ENCODE measurements around the gene NCSTN. TPM values are rescaled to one million over a fixed set of nuclear protein-coding genes. Genes with fewer than 3 reads are reported as not detected.

Gene NCSTN
- total RNA-seq, 1 experiment from 2014 or later: 58.0 TPM

DNA sequence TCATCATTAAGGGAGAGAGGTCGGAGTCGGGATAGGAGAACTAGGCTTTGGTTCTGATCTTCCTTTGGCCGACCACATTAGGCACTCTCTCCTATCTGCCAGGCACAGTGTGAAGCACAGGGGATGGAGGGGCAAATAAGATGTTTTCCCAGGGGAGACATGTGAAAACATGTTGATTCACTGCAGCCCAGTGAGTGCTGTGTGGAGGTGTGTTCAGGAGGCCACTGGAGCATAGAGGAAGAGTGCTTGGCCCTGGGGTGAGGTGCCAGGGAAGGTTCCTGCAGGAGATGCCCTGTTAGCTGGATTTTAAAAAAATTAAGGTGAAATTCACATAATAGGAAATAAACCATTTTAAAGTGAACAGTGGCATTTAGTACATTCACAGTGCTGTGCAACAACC is 60.9 kb downstream of the NCSTN start:
- TF ChIP-seq, protein P1, sequence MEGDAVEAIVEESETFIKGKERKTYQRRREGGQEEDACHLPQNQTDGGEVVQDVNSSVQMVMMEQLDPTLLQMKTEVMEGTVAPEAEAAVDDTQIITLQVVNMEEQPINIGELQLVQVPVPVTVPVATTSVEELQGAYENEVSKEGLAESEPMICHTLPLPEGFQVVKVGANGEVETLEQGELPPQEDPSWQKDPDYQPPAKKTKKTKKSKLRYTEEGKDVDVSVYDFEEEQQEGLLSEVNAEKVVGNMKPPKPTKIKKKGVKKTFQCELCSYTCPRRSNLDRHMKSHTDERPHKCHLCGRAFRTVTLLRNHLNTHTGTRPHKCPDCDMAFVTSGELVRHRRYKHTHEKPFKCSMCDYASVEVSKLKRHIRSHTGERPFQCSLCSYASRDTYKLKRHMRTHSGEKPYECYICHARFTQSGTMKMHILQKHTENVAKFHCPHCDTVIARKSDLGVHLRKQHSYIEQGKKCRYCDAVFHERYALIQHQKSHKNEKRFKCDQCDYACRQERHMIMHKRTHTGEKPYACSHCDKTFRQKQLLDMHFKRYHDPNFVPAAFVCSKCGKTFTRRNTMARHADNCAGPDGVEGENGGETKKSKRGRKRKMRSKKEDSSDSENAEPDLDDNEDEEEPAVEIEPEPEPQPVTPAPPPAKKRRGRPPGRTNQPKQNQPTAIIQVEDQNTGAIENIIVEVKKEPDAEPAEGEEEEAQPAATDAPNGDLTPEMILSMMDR (conservative IDR thresholded peaks at IDR 0.05; ENCODE audit: low read depth, low read length): no peak
- TF ChIP-seq EZH2 (IDR thresholded peaks at IDR 0.05; ENCODE audit: borderline replicate concordance, low read depth, low read length, poor library complexity, severe bottlenecking): no peak
- POLR2A ChIA-PET (ENCODE audit: low non-redundant PET): no interaction called here
- Histone ChIP-seq H3K9me3 (ENCODE audit: low read depth, low read length, poor library complexity, severe bottlenecking) (no peaks in the 10 kb centered on the region), H3K4me3 (ENCODE audit: low read depth, low read length, poor library complexity, severe bottlenecking) (no peak overlapping the region), H3K36me3 (ENCODE audit: insufficient read depth, low read length, poor library complexity, severe bottlenecking) (no peaks in the 10 kb centered on the region), H3K27me3 (replicated peaks; ENCODE audit: insufficient read depth, low read depth, low read length, poor library complexity) (no peaks in the 10 kb centered on the region), H3K4me1 (ENCODE audit: insufficient read depth, low read length, poor library complexity, severe bottlenecking) (peaks cover 15% of the 10 kb centered on the region), H3K27ac (ENCODE audit: low read depth, low read length, poor library complexity, severe bottlenecking) (no peak overlapping the region)
- intact Hi-C loops (cut with micrococcal nuclease; ENCODE audit: unreplicated experiment): no loop called here
- CTCF ChIA-PET: no interaction called here
- DNase-seq (ENCODE audit: low spot score): no peak
- BruUV-seq (replicated peaks): no TSS peak

- intact Hi-C loops (cut with micrococcal nuclease; ENCODE audit: unreplicated experiment): no loop called here
- ChIA-PET CTCF (no interaction called here), POLR2A (ENCODE audit: low non-redundant PET) (no interaction called here)
- Histone ChIP-seq H3K4me1 (ENCODE audit: insufficient read depth, low read length, poor library complexity, severe bottlenecking) (peaks cover 9% of the 10 kb centered on the region), H3K27ac (ENCODE audit: low read depth, low read length, poor library complexity, severe bottlenecking) (no peak overlapping the region), H3K4me3 (ENCODE audit: low read depth, low read length, poor library complexity, severe bottlenecking) (no peak overlapping the region), H3K9me3 (ENCODE audit: low read depth, low read length, poor library complexity, severe bottlenecking) (no peaks in the 10 kb centered on the region), H3K27me3 (replicated peaks; ENCODE audit: insufficient read depth, low read depth, low read length, poor library complexity) (no peaks in the 10 kb centered on the region), H3K36me3 (ENCODE audit: insufficient read depth, low read length, poor library complexity, severe bottlenecking) (no peaks in the 10 kb centered on the region)
- DNase-seq (ENCODE audit: low spot score): no peak
- TF ChIP-seq, protein P1 (conservative IDR thresholded peaks at IDR 0.05; ENCODE audit: low read depth, low read length): no peak
- TF ChIP-seq EZH2 (IDR thresholded peaks at IDR 0.05; ENCODE audit: borderline replicate concordance, low read depth, low read length, poor library complexity, severe bottlenecking): no peak
- no TSS peak for BruUV-seq (replicated peaks)
Observed at GRCh38 chr1:160405331-160405877, 62.2 kb downstream of the NCSTN start.

DNA sequence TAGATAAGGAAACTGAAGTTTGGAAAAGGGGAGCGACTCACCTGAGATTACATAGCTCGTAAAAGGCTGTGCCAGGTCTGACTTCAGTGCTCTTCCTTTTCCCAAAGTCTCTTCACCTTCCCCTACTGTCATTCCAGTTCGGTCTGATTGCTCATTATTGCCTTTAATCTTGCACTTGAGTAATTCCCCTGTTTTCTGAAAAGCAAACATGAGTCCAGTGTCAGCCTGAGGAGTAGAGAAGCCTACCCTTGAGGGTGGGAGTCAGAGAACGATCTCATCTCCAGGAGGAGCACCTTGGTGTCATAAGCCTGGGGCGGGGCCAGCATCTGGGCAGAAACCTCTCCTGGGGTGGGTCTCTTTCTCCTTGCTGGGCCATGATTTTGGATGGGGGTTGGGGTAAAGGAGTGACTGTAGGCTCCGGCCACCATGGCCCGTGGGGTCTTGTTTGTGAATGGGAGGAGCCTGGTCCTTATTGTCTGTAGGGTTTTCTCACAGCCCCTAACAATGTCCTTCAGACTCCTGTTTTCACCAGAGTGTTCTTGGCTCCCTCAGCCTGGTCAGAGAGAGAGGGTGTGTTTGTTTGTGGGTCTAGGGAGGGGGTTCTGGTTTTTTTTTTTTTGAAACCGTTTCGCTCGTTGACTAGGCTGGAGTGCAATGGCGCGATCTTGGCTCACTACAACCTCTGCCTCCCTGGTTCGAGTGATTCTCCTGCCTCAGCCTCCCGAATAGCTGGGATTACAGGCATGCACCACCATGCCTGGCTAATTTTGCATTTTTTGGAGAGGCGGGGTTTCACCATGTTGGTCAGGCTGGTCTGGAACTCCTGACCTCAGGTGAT is 63.2 kb downstream of the NCSTN start:
- Histone ChIP-seq H3K4me3 (ENCODE audit: low read depth, low read length, poor library complexity, severe bottlenecking) (no peak overlapping the region), H3K9me3 (ENCODE audit: low read depth, low read length, poor library complexity, severe bottlenecking) (no peaks in the 10 kb centered on the region), H3K27me3 (replicated peaks; ENCODE audit: insufficient read depth, low read depth, low read length, poor library complexity) (no peaks in the 10 kb centered on the region), H3K4me1 (ENCODE audit: insufficient read depth, low read length, poor library complexity, severe bottlenecking) (peaks cover 12% of the 10 kb centered on the region), H3K36me3 (ENCODE audit: insufficient read depth, low read length, poor library complexity, severe bottlenecking) (no peaks in the 10 kb centered on the region), H3K27ac (ENCODE audit: low read depth, low read length, poor library complexity, severe bottlenecking) (no peak overlapping the region)
- ChIA-PET CTCF (no interaction called here), POLR2A (ENCODE audit: low non-redundant PET) (no interaction called here)
- no peak for DNase-seq (ENCODE audit: low spot score)
- TF ChIP-seq EZH2 (IDR thresholded peaks at IDR 0.05; ENCODE audit: borderline replicate concordance, low read depth, low read length, poor library complexity, severe bottlenecking): no peak
- TF ChIP-seq, protein P1 (conservative IDR thresholded peaks at IDR 0.05; ENCODE audit: low read depth, low read length): no peak
- intact Hi-C loops (cut with micrococcal nuclease; ENCODE audit: unreplicated experiment): no loop called here
- no TSS peak for BruUV-seq (replicated peaks)
